Colon (tissue), 2 donors: ENCODE measurements around the gene TMEM47.

ENCODE experiments used
- FAIRE-seq: peaks from 2 replicates; lab custom pipeline; 2012; peaks lifted over from hg19 to GRCh38; lab: Jason Lieb, UNC
- donor health status: control.
- donor health status: control.

The TMEM47 gene

GRCh38 chrX:34585561-34585960 is 71.5 kb downstream of the TMEM47 start:
- FAIRE-seq = no peak

GRCh38 chrX:34584781-34585180 is 72.3 kb downstream of the TMEM47 start:
- FAIRE-seq = no peak

- FAIRE-seq = no peak
Observed at GRCh38 chrX:34580069-34580468, 77.0 kb downstream of the TMEM47 start.

- FAIRE-seq = peak; percentile 92
Observed at GRCh38 chrX:34578237-34578636, 78.8 kb downstream of the TMEM47 start.
